H1 (cell line): ENCODE results near the gene DBH. TPM values are rescaled to one million over a fixed set of nuclear protein-coding genes. Genes with fewer than 3 reads are reported as not detected.

Experiments used
- CHD2 ChIP-seq: IDR thresholded peaks from 2 replicates; pipeline ENCODE4 v1.6.1; 2012; ENCODE audit warnings: low read length, improper control_type of control experiment
- CTBP2 ChIP-seq: IDR thresholded peaks from 2 replicates; pipeline ENCODE4 v1.7.0; 2011; ENCODE audit warnings: borderline replicate concordance, mild to moderate bottlenecking, moderate library complexity, mixed read lengths, low read length; ENCODE audit not compliant: insufficient read depth, insufficient read length
- SIX5 ChIP-seq: IDR thresholded peaks from 2 replicates; pipeline ENCODE4 v1.6.1; 2011; ENCODE audit warnings: mild to moderate bottlenecking, low read depth, low read length
- SP2 ChIP-seq: IDR thresholded peaks from 2 replicates; pipeline ENCODE4 v1.6.1; 2012; ENCODE audit warnings: mild to moderate bottlenecking, low read length, inconsistent platforms
- TBP ChIP-seq: IDR thresholded peaks from 2 replicates; pipeline ENCODE4 v1.6.1; 2011; ENCODE audit warnings: low read depth, low read length, improper control_type of control experiment
- polyA plus RNA-seq, 7 experiments: library from polyadenylated mRNA; depleted of rRNA in 3 of 7; stranded (reverse) in 5 of 7; unstranded in 2 of 7; fragments of >200 nt in 5 of 7; fragments of 200-250 nt in 2 of 7; gene quantifications; 1 replicate in 5 of 7; 2 replicates in 1 of 7; 4 replicates in 1 of 7; pipeline versions ENCODE4 v1.2.1 to v1.2.3, GENCODE V29; 2011 to 2013; ENCODE audit warnings: missing spikeins in 2 of 7, mixed read lengths in 2 of 7
- total RNA-seq: library from RNA; stranded (reverse); fragmentation: NEBNext Ultra II Directional; extraction: Animal tissue kit (Norgen Biotek cat#: 25700); gene quantifications from 2 replicates; pipeline ENCODE4 v1.2.1, GENCODE V29; 2021

The DBH gene
- total and polyA plus RNA-seq, 2 of the 8 experiments (the other 6 are each of a cell fraction or from before 2014, with no cell fraction given): 0.18 TPM; not detected in 1

- no peak for TF ChIP-seq TBP
- TF ChIP-seq SP2: no peak
- TF ChIP-seq CHD2: no peak
- no peak for TF ChIP-seq SIX5
- TF ChIP-seq CTBP2: no peak
Measured at GRCh38 chr9:133708246-133709014, 72.3 kb downstream of the DBH start (continued).

Other genes with a start within 250 kb of the DBH start
- 37.7 and 38.3 TPM in 2 replicates for gene REXO4, start 218.4 kb upstream of the DBH start, total RNA-seq
- gene REXO4, start 218.4 kb upstream of the DBH start, polyA plus RNA-seq (2011; rRNA removed): 19.1 and 27.2 TPM in 2 replicates
- gene ADAMTS13, start 214.0 kb upstream of the DBH start, total RNA-seq: 5.1 and 5.8 TPM in 2 replicates
- 4.4 and 6.6 TPM in 2 replicates for gene ADAMTS13, start 214.0 kb upstream of the DBH start, polyA plus RNA-seq (2011; rRNA removed)
- gene CACFD1, start 176.4 kb upstream of the DBH start, total RNA-seq: 13.3 and 13.4 TPM in 2 replicates
- 15.5 and 23.6 TPM in 2 replicates for gene CACFD1, start 176.4 kb upstream of the DBH start, polyA plus RNA-seq (2011; rRNA removed)
- gene SLC2A6, start 157.3 kb upstream of the DBH start, total RNA-seq: 16.6 and 17.9 TPM in 2 replicates
- 17.8 and 18.6 TPM in 2 replicates for gene SLC2A6, start 157.3 kb upstream of the DBH start, polyA plus RNA-seq (2011; rRNA removed)
- gene MYMK, start 111.4 kb upstream of the DBH start, total RNA-seq: not detected in 2 replicates
- 0.30 TPM in 1 of 2 replicates, not detected in the other for gene MYMK, start 111.4 kb upstream of the DBH start, polyA plus RNA-seq (2011; rRNA removed)
- 0.69 and 0.74 TPM in 2 replicates for gene ADAMTSL2, start 101.7 kb upstream of the DBH start, total RNA-seq
- 0.76 and 1.0 TPM in 2 replicates for gene ADAMTSL2, start 101.7 kb upstream of the DBH start, polyA plus RNA-seq (2011; rRNA removed)
- 0.38 and 0.63 TPM in 2 replicates for gene FAM163B, start 27.0 kb upstream of the DBH start, total RNA-seq
- gene FAM163B, start 27.0 kb upstream of the DBH start, polyA plus RNA-seq (2011; rRNA removed): 1.0 and 2.6 TPM in 2 replicates
- 7.3 and 7.4 TPM in 2 replicates for gene SARDH, start 102.0 kb downstream of the DBH start, total RNA-seq
- gene SARDH, start 102.0 kb downstream of the DBH start, polyA plus RNA-seq (2011; rRNA removed): 6.4 and 13.1 TPM in 2 replicates